ENCODE results near the gene BEX5. TPM values are rescaled to one million over a fixed set of nuclear protein-coding genes. Genes with fewer than 3 reads are reported as not detected.

BEX5 gene
- not detected in 2 replicates for polyA plus RNA-seq (2011; rRNA removed)
- polyA plus RNA-seq (2012; cell fraction: cytosol; rRNA removed): not detected in 2 replicates
- not detected in 2 replicates for polyA plus RNA-seq (2012; cell fraction: nucleus; rRNA removed)
- polyA plus RNA-seq (2017; fragmentation: RNase III; extraction: RNeasy Plus Mini Kit Qiagen cat#74134 plus additional on column Dnase treatment): not detected in 3 replicates
- not detected in 2 replicates for polyA minus RNA-seq (2011; rRNA and poly(A)+ RNA removed)

- Histone ChIP-seq H3K4me2 (no peak within 1 kb of the TSS; the same call in 2 of the 3 replicates), H3K9me3 (no peaks in the 10 kb centered on the region), H3K27ac (no peak within 1 kb of the TSS), H3K4me3 (no peak within 1 kb of the TSS), H3K4me1 (no peaks in the 10 kb centered on the region)
- DNase-seq (ENCODE audit: low read depth in 1 of 2, low spot score in 1 of 2) (no peak), ATAC-seq (no peak), FAIRE-seq (no peak)
- ChIA-PET CTCF (no interaction called here), POLR2A (interaction anchor here (0.6 kb wide), 1 partner anchor 443 kb away, joined by 4 read pairs; no protein-coding TSS in a partner anchor)
- WGBS (ENCODE audit: missing lambda C conversion rate): 30% methylated on average over 15 of the region's 15 CpGs
- TF ChIP-seq CBX8 (IDR thresholded peaks at IDR 0.05) (no peak), NPAS2 (CRISPR knock-in tag; IDR thresholded peaks at IDR 0.05; ENCODE audit: borderline replicate concordance) (no peak), ZNF302 (CRISPR knock-in tag; IDR thresholded peaks at IDR 0.05) (no peak), EP300 (IDR thresholded peaks at IDR 0.05) (no peak), NR3C1 (IDR thresholded peaks at IDR 0.05) (no peak), CEBPB (IDR thresholded peaks at IDR 0.05) (no peak), HOXB5 (CRISPR knock-in tag; IDR thresholded peaks at IDR 0.05) (no peak), JUN (IDR thresholded peaks at IDR 0.05) (no peak), KDM5A (IDR thresholded peaks at IDR 0.05) (no peak), NFE2L2 (conservative IDR thresholded peaks at IDR 0.05; ENCODE audit: low read length) (no peak), HOXB13 (CRISPR knock-in tag; IDR thresholded peaks at IDR 0.05; ENCODE audit: low read depth) (no peak), EHMT2 (IDR thresholded peaks at IDR 0.05; ENCODE audit: low read depth) (no peak), ESRRA (IDR thresholded peaks at IDR 0.05; ENCODE audit: borderline replicate concordance, low read length) (no peak), CHD4 (IDR thresholded peaks at IDR 0.05; ENCODE audit: borderline replicate concordance) (no peak), FOSL2 (IDR thresholded peaks at IDR 0.05) (no peak), FOSL2 (CRISPR knock-in tag; IDR thresholded peaks at IDR 0.05) (no peak), GATA3 (IDR thresholded peaks at IDR 0.05; ENCODE audit: borderline replicate concordance) (no peak), ZSCAN20 (CRISPR knock-in tag; IDR thresholded peaks at IDR 0.05) (no peak), TFCP2L1 (CRISPR knock-in tag; IDR thresholded peaks at IDR 0.05) (no peak)
Measured at GRCh38 chrX:102155806-102156179, at the start of gene BEX5. BEX5 (minus strand) TSS chrX:102155977; CDS start chrX:102154265, 1,712 bp downstream.

- POLR2A ChIA-PET: no interaction called here
- Histone ChIP-seq H3K4me2 (no peak overlapping the region), H3K9me3 (no peaks in the 10 kb centered on the region), H3K27ac (no peak overlapping the region), H3K4me3 (no peak overlapping the region), H3K4me1 (no peaks in the 10 kb centered on the region)
- DNase-seq (ENCODE audit: low read depth in 1 of 2, low spot score in 1 of 2) (no peak), ATAC-seq (no peak), FAIRE-seq (no peak)
- TF ChIP-seq RCOR1 (IDR thresholded peaks at IDR 0.05; ENCODE audit: low read depth, low read length) (no peak), MAFK (IDR thresholded peaks at IDR 0.05; ENCODE audit: partially characterized antibody) (peak; percentile 61)
- 31% methylated on average over 7 of the region's 7 CpGs for WGBS (ENCODE audit: missing lambda C conversion rate)
- CTCF ChIA-PET: no interaction called here
Measured at GRCh38 chrX:102185967-102186720, 30.4 kb upstream of the BEX5 start.

GRCh38 chrX:102154900-102155805 lies 624 bp downstream of the BEX5 start:
- H3K4me3 ChIP-seq: no peak overlapping the region
- FAIRE-seq (no peak), ATAC-seq (no peak), DNase-seq (ENCODE audit: low read depth in 1 of 2, low spot score in 1 of 2) (no peak)
- TF ChIP-seq EHF (CRISPR knock-in tag; IDR thresholded peaks at IDR 0.05) (no peak), NPAS2 (CRISPR knock-in tag; IDR thresholded peaks at IDR 0.05; ENCODE audit: borderline replicate concordance) (no peak), TFCP2L1 (CRISPR knock-in tag; IDR thresholded peaks at IDR 0.05) (no peak), HDAC2 (IDR thresholded peaks at IDR 0.05) (no peak), HMGXB4 (CRISPR knock-in tag; IDR thresholded peaks at IDR 0.05; ENCODE audit: borderline replicate concordance) (no peak), RFX5 (IDR thresholded peaks at IDR 0.05) (no peak), KDM5A (IDR thresholded peaks at IDR 0.05) (no peak), E2F6 (IDR thresholded peaks at IDR 0.05; ENCODE audit: borderline replicate concordance, low read depth) (no peak), ATOH8 (CRISPR knock-in tag; IDR thresholded peaks at IDR 0.05; ENCODE audit: low read depth) (no peak), CHD4 (IDR thresholded peaks at IDR 0.05; ENCODE audit: borderline replicate concordance) (no peak), CBX8 (IDR thresholded peaks at IDR 0.05) (no peak), HES2 (IDR thresholded peaks at IDR 0.05) (no peak), HOXA7 (CRISPR knock-in tag; IDR thresholded peaks at IDR 0.05) (no peak), EP300 (IDR thresholded peaks at IDR 0.05) (no peak), ZFP36 (IDR thresholded peaks at IDR 0.05; ENCODE audit: borderline replicate concordance, partially characterized antibody) (no peak), ZNF302 (CRISPR knock-in tag; IDR thresholded peaks at IDR 0.05) (no peak)
- H3K9me3 ChIP-seq: no peaks in the 10 kb centered on the region
- H3K4me2 ChIP-seq: no peak overlapping the region; the same call in 2 of the 3 replicates
- POLR2A ChIA-PET: interaction anchor here (0.6 kb wide), 1 partner anchor 444 kb away, joined by 4 read pairs; no protein-coding TSS in a partner anchor
- no peaks in the 10 kb centered on the region for H3K4me1 ChIP-seq
- CTCF ChIA-PET: no interaction called here
- H3K27ac ChIP-seq: no peak overlapping the region
- 43% methylated on average over 26 of the region's 32 CpGs for WGBS (ENCODE audit: missing lambda C conversion rate)
